A549 (cell line): ENCODE results near the gene MAD1L1. TPM values are rescaled to one million over a fixed set of nuclear protein-coding genes. Genes with fewer than 3 reads are reported as not detected.

Experiments
- ATAC-seq, 2 experiments: fragments of 200-7000 bp in 1 of 2; fragments of >200 bp in 1 of 2; cut with Nextera tagmentation in 1 of 2; cut with Tn5 transposase in 1 of 2; 3 replicates each; pipeline versions ENCODE4 v1.8.0 to v1.9.1; 2018 to 2020; ENCODE audit warnings: mild to moderate bottlenecking in 1 of 2, moderate library complexity in 1 of 2
- CTCF ChIA-PET: fragments of 300-600 bp; sonication (Branson Sonifier 250); formaldehyde crosslinking; extraction: SDS; loops from one replicate; lab custom pipeline; 2021; ENCODE audit warnings: antibody characterized with exemption, inconsistent platforms; lab: Yijun Ruan, JAX
- POLR2A ChIA-PET: fragments of 350-600 bp; formaldehyde crosslinking; extraction: SDS; loops from one replicate; lab custom pipeline; 2021; ENCODE audit warnings: antibody characterized with exemption, inconsistent platforms; lab: Yijun Ruan, JAX
- DNase-seq, 2 experiments: peaks; one replicate each; pipeline versions ENCODE4 v3.0.0 to v3.0.0-alpha.2; 2011 to 2016; ENCODE audit warnings: low read depth in 1 of 2, low spot score in 1 of 2
- FAIRE-seq: peaks from 2 replicates; lab custom pipeline; 2011; peaks lifted over from hg19 to GRCh38; lab: Jason Lieb, UNC
- H3K27ac ChIP-seq, 2 experiments: fragments of >200 bp; sonication (Bioruptor Twin); formaldehyde crosslinking; 3 replicates each; pipeline ENCODE4 v1.5.1; 2016 to 2017
- H3K4me1 ChIP-seq: fragments of >200 bp; sonication (Bioruptor Twin); formaldehyde crosslinking; 3 replicates; pipeline ENCODE4 v1.6.1; 2016
- H3K4me2 ChIP-seq: fragments of >200 bp; sonication (Bioruptor Twin); formaldehyde crosslinking; 3 replicates; pipeline ENCODE4 v1.6.1; 2016
- H3K4me3 ChIP-seq: fragments of >200 bp; sonication (Bioruptor Twin); formaldehyde crosslinking; 3 replicates; pipeline ENCODE4 v1.5.1; 2016
- H3K9me3 ChIP-seq: fragments of >200 bp; sonication (Bioruptor Twin); formaldehyde crosslinking; 3 replicates; pipeline ENCODE4 v1.6.1; 2016
- CHD2 ChIP-seq: fragments of 150-350 bp; IDR thresholded peaks from 2 replicates; pipeline ENCODE4 v1.6.1; 2014; ENCODE audit warnings: low read length; ENCODE audit not compliant: partially characterized antibody
- EHF ChIP-seq: fragments of 250-450 bp; sonication (Bioruptor Pico); IDR thresholded peaks from 2 replicates; pipeline ENCODE4 v1.5.0; 2020; ENCODE audit warnings: mild to moderate bottlenecking
- EHMT2 ChIP-seq: fragments of 200-600 bp; sonication (generic); IDR thresholded peaks from 2 replicates; pipeline ENCODE4 v1.6.1; 2016; ENCODE audit warnings: antibody characterized with exemption, low read depth, mild to moderate bottlenecking, moderate library complexity
- ELK1 ChIP-seq: fragments of 150-350 bp; IDR thresholded peaks from 2 replicates; pipeline ENCODE4 v1.6.1; 2014; ENCODE audit warnings: low read depth, mild to moderate bottlenecking, low read length
- FOSB ChIP-seq: fragments of 250-450 bp; sonication (Bioruptor Pico); IDR thresholded peaks from 2 replicates; pipeline ENCODE4 v1.5.0; 2020; ENCODE audit warnings: mild to moderate bottlenecking, moderate library complexity
- GATA3 ChIP-seq: IDR thresholded peaks from 2 replicates; pipeline ENCODE4 v1.6.1; 2012; ENCODE audit warnings: borderline replicate concordance
- HEYL ChIP-seq: fragments of 250-450 bp; sonication (Bioruptor Pico); IDR thresholded peaks from 2 replicates; pipeline ENCODE4 v1.8.0; 2021; ENCODE audit warnings: mild to moderate bottlenecking, moderate library complexity
- HOXB13 ChIP-seq: fragments of 250-450 bp; sonication (Bioruptor Pico); IDR thresholded peaks from 2 replicates; pipeline ENCODE4 v1.5.0; 2020; ENCODE audit warnings: low read depth, mild to moderate bottlenecking, moderate library complexity
- MAFK ChIP-seq: fragments of 450-650 bp; IDR thresholded peaks from 2 replicates; pipeline ENCODE4 v1.6.1; 2014; ENCODE audit not compliant: partially characterized antibody
- MAZ ChIP-seq: fragments of 150-350 bp; IDR thresholded peaks from 2 replicates; pipeline ENCODE4 v1.6.1; 2014; ENCODE audit warnings: antibody characterized with exemption, low read depth, low read length, borderline replicate concordance
- MYC ChIP-seq: IDR thresholded peaks from 2 replicates; pipeline ENCODE4 v1.6.1; 2012; ENCODE audit warnings: mild to moderate bottlenecking, inconsistent platforms, low read length, improper control_type of control experiment, borderline replicate concordance
- NFE2L2 ChIP-seq: fragments of 150-350 bp; conservative IDR thresholded peaks from 2 replicates; pipeline ENCODE4 v1.6.1; 2014; ENCODE audit warnings: low read length
- NPAS2 ChIP-seq: fragments of 250-450 bp; sonication (Bioruptor Pico); IDR thresholded peaks from 2 replicates; pipeline ENCODE4 v1.8.0; 2022; ENCODE audit warnings: mild to moderate bottlenecking, moderate library complexity, borderline replicate concordance
- NR3C1 ChIP-seq: fragments of >200 bp; sonication (Bioruptor Twin); formaldehyde crosslinking; IDR thresholded peaks from 3 replicates; pipeline ENCODE4 v1.6.1; 2017
- POLR2A ChIP-seq: IDR thresholded peaks from 2 replicates; pipeline ENCODE4 v1.6.1; 2012; ENCODE audit warnings: mild to moderate bottlenecking, low read length
- POLR2AphosphoS2 ChIP-seq: conservative IDR thresholded peaks from 2 replicates; pipeline ENCODE4 v1.6.1; 2012; ENCODE audit warnings: low read length, improper control_type of control experiment, inconsistent platforms
- RAD21 ChIP-seq, 2 experiments: fragments of >200 bp in 1 of 2; sonication (Bioruptor Twin) in 1 of 2; formaldehyde crosslinking in 1 of 2; IDR thresholded peaks in 1 of 2; conservative IDR thresholded peaks in 1 of 2; 2 replicates in 1 of 2; 3 replicates in 1 of 2; pipeline ENCODE4 v1.6.1; 2012 to 2018; ENCODE audit warnings: inconsistent platforms in 1 of 2
- REST ChIP-seq: fragments of 200-600 bp; sonication (generic); IDR thresholded peaks from 2 replicates; pipeline ENCODE4 v1.6.1; 2016; ENCODE audit warnings: antibody characterized with exemption, mild to moderate bottlenecking, moderate library complexity
- RNF2 ChIP-seq: fragments of 200-600 bp; sonication (generic); IDR thresholded peaks from 2 replicates; pipeline ENCODE4 v1.6.1; 2016; ENCODE audit warnings: low read depth, mild to moderate bottlenecking, antibody characterized with exemption, moderate library complexity, borderline replicate concordance
- SMC3 ChIP-seq: fragments of >200 bp; sonication (Bioruptor Twin); formaldehyde crosslinking; IDR thresholded peaks from 3 replicates; pipeline ENCODE4 v1.6.1; 2018; ENCODE audit warnings: inconsistent platforms
- SREBF2 ChIP-seq: fragments of 450-650 bp; IDR thresholded peaks from 2 replicates; pipeline ENCODE4 v1.6.1; 2014; ENCODE audit warnings: mild to moderate bottlenecking, moderate library complexity
- USF2 ChIP-seq: fragments of 450-650 bp; IDR thresholded peaks from 2 replicates; pipeline ENCODE4 v1.6.1; 2014; ENCODE audit warnings: antibody characterized with exemption
- ZC3H11A ChIP-seq: fragments of 450-650 bp; IDR thresholded peaks from 2 replicates; pipeline ENCODE4 v1.6.1; 2014; ENCODE audit warnings: antibody characterized with exemption, mild to moderate bottlenecking
- WGBS: methylation state at CpG from one replicate; pipeline ENCODE4 v1.1.6; 2017; ENCODE audit errors: missing lambda C conversion rate; 5-methylcytosine and 5-hydroxymethylcytosine counted together
- polyA plus RNA-seq, 4 experiments: library from polyadenylated mRNA; depleted of rRNA in 3 of 4; stranded (reverse); fragments of >200 nt; fragmentation: RNase III in 1 of 4; extraction: RNeasy Plus Mini Kit Qiagen cat#74134 plus additional on column Dnase treatment in 1 of 4; gene quantifications; 2 replicates in 3 of 4; 3 replicates in 1 of 4; pipeline ENCODE4 v1.2.3, GENCODE V29; 2011 to 2017

The MAD1L1 gene
- polyA plus RNA-seq, 2 of the 4 experiments (the other 2 are of a cell fraction), result 13.6 to 16.6 TPM

- no peak for TF ChIP-seq REST
- TF ChIP-seq EHMT2, result no peak
- TF ChIP-seq RNF2, result no peak
Measured at GRCh38 chr7:2038931-2039728, 193.6 kb downstream of the MAD1L1 start (continued).

- no peaks in the 10 kb centered on the region for H3K9me3 ChIP-seq
- WGBS, result 79% methylated on average over 13 of the region's 13 CpGs
- FAIRE-seq, result no peak
- no peak overlapping the region for H3K27ac ChIP-seq
- no peak for ATAC-seq
- TF ChIP-seq CHD2 (no peak), SREBF2 (no peak), SMC3 (no peak), NFE2L2 (no peak), MYC (no peak)
- no peak overlapping the region for H3K4me3 ChIP-seq
- H3K4me2 ChIP-seq, result no peak overlapping the region
- DNase-seq, result no peak
- H3K4me1 ChIP-seq, result no peaks in the 10 kb centered on the region
- CTCF ChIA-PET, result interaction anchor here (0.8 to 1.1 kb wide), 2 partner anchors 9 to 71 kb away, joined by 3 read pairs; no protein-coding TSS in a partner anchor
- POLR2A ChIA-PET, result no interaction called here
Measured at GRCh38 chr7:2037808-2038522, 194.8 kb downstream of the MAD1L1 start.

- TF ChIP-seq GATA3 (no peak), HEYL (CRISPR knock-in tag) (no peak), MAZ (no peak), HOXB13 (CRISPR knock-in tag) (no peak), USF2 (no peak), POLR2AphosphoS2 (no peak), POLR2A (no peak), RAD21 (conservative IDR thresholded peaks at IDR 0.05 in 1 of 2, IDR thresholded peaks at IDR 0.05 in 1 of 2) (no peak), NPAS2 (CRISPR knock-in tag) (no peak), EHMT2 (no peak), ZC3H11A (no peak), EHF (CRISPR knock-in tag) (no peak), MAFK (no peak), NR3C1 (no peak), ELK1 (no peak), FOSB (no peak)
- Histone ChIP-seq H3K27ac (no peak overlapping the region), H3K4me2 (no peak overlapping the region), H3K4me3 (no peak overlapping the region), H3K9me3 (no peaks in the 10 kb centered on the region), H3K4me1 (no peaks in the 10 kb centered on the region)
- no peak for FAIRE-seq
- no peak for ATAC-seq
- POLR2A ChIA-PET, result no interaction called here
- CTCF ChIA-PET, result interaction anchor here (0.8 to 1.1 kb wide), 2 partner anchors 10 to 71 kb away, joined by 3 read pairs; no protein-coding TSS in a partner anchor
- DNase-seq, result no peak
- 94% methylated on average over 17 of the region's 17 CpGs for whole genome bisulfite sequencing
Measured at GRCh38 chr7:2037301-2037807, 195.4 kb downstream of the MAD1L1 start.
